GM12873 (cell line): Measurements from ENCODE around the gene PTPRN2.

Source experiments
- TF ChIP-seq, protein P1 (sequence below): IDR thresholded peaks from 2 replicates; pipeline ENCODE4 v1.5.1; 2012; ENCODE audit warnings: low read depth, mild to moderate bottlenecking, moderate library complexity, low read length, control low read depth; ENCODE audit not compliant: insufficient read depth; ENCODE audit errors: missing control alignments

Gene PTPRN2

DNA sequence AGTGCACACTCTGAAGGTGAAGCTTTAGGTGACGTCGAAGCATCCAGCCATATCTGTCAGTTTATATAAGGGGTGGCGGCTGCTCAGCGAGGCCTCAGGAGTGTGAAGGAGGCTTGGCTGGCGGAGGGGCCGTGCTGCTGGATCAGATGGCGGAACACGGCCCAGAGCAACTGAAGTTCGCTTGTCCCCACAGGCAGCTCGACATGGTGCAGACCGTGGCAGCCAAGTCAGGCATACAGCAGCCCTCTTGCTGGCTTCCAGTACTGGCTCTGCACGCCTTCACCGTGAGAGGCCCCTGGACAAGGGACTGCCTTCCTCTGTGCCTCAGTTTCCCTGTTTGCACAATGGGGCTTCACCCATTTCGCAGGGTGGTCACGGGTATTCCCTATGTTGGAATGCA lies 807.3 kb downstream of the PTPRN2 start:
- TF ChIP-seq, protein P1, sequence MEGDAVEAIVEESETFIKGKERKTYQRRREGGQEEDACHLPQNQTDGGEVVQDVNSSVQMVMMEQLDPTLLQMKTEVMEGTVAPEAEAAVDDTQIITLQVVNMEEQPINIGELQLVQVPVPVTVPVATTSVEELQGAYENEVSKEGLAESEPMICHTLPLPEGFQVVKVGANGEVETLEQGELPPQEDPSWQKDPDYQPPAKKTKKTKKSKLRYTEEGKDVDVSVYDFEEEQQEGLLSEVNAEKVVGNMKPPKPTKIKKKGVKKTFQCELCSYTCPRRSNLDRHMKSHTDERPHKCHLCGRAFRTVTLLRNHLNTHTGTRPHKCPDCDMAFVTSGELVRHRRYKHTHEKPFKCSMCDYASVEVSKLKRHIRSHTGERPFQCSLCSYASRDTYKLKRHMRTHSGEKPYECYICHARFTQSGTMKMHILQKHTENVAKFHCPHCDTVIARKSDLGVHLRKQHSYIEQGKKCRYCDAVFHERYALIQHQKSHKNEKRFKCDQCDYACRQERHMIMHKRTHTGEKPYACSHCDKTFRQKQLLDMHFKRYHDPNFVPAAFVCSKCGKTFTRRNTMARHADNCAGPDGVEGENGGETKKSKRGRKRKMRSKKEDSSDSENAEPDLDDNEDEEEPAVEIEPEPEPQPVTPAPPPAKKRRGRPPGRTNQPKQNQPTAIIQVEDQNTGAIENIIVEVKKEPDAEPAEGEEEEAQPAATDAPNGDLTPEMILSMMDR = no peak

DNA sequence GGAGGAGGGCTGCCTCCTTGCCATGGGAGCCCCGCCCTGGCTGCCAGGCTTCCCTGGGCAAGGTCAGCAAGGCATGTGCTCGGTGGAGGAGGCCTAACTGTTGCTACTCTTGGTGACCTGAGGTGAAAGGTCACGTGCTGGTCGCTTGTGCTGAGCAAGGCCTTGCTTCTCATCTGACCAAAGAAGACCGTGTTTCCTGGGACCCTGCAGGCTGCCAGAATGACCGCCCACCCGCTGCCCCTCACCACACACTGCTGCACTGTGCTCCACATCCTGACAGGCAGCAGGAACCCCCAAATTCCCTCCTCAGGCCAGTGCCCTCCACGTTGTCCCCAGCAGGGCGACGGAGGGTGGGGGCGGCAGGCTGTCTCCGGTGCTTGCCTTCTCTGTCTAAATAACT lies 808.4 kb downstream of the PTPRN2 start:
- TF ChIP-seq, protein P1 = no peak

DNA sequence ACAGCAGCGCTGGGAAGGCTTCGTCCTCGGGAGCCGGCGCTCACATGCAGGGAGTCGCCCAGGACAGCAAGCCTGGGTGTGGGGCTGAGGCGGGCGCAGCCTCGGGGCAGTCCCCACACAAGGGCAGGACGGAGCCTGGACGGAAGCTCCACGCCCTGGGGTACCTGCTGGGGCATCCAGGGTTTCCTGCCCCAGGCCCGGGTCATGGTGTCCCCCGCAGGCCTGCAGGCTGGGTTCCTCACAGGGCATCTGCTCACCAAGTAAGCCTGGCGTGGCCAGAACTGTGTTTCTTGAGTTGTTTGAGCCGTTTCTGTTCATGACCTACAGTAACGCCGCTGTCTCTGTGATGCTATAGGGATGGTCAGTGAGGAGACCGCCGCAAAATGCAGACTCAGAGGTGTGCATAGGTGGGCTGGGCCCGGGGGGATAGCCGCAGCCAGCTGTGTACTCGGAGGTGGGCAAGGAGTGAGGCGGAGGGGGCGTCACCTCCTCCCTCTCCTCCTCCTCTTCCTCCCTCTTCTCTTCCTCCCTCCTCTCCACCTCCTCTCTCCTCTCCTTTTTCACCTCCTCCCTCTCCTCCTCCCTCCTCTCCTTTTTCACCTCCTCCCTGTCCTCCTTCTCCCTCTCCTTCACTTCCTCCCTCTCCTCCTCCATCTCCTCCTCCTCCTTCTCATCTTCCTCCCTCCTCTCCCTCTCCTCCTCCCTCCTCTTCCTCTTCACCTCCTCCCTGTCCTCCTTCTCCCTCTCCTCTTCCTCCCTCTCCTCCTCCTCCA lies 811.9 kb downstream of the PTPRN2 start:
- TF ChIP-seq, protein P1 = no peak

DNA sequence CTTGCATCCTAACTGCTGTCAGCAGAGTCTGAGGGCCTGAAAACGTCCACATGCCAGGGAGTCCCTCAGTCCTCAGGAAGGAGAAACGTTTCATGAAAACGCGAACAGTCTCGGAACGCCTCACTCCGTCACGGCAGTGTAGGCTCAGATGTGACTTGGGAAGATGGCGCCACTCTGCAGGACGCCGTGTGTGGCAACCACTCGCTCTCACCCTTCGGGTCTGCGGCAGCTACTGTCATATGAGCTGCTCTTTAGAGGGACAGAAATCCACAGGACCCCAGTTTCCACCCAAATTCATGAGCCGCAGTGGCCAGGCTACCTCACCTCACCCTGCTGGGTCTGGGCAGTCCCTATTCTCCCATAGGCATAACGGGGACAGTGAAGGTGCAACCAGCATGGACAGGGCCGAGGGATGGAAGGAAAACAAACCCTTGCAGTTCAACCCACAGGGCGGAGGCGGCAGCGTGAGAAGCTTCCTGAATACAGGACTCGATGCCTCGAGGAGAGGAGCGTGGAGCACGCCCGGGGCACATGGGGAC lies 812.5 kb downstream of the PTPRN2 start:
- TF ChIP-seq, protein P1 = no peak

DNA sequence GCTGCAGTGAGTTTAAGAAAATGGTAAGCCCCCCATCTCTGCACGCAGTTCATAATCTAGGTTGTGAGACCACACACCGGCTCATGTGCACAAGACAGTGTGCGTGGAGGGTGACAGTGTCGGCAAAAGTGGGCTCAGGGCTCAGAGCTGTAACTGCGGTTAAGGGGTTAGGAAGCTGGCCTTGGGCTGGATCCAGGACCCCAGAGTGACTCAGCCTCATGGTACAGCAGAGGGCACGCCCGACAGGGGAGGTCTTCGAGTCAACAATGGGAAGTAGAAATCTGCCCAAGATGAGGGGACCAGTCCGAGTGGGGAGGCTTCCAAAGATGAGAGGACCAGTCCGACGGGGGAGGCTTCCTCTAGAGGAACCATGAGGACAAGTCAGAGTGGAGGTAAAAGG lies 813.1 kb downstream of the PTPRN2 start:
- TF ChIP-seq, protein P1 = no peak

DNA sequence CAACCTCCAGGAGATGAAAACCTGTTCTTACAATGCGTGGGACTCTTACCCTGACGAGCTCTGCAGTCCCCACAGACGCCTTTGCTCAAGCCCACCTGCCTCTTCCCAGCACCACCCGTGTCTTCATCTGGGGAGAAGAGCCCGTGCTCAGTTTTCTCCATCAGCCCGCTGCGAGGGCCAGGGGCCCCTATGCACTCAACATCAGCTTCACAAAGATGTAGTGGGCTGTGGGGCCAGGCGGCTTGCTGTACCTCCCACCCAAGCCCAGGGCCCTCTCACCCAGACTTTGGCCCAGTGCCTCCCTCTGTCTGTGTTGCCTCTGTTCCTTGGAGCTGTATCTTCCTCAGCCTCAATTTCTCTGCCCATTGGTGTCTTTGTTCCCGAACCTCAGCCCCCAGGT lies 814.3 kb downstream of the PTPRN2 start:
- TF ChIP-seq, protein P1 = no peak

DNA sequence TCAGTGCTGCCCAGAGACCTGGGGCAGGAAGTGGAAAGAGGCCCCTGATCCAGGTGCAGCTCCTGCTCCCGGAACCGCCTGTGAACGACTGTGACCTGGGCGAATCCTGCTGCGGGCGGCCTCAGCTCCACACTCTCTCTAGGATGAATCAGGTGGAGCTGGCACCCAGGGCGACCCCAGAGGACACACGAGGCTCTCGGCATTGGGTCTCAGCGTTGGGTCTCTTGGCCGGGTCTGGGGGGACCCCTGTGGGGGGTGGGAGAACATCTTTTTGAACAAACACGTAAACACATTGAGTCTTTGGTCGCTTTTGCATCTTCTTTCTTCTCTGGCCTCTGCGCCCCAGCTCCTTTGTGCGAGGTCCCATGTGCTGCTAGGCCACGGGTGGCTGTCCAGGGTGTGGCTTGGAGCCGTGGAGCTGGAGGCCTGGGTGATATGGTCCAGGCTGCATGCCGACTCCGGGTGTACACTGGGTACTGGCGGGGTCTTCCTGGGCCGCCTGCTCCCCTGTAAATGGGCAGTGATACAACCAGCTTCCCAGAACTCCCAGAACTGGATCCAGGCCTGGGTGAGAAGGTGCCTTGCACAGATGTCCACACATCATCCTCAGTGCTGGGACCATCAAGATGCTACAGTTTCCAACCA lies 815.0 kb downstream of the PTPRN2 start:
- TF ChIP-seq, protein P1 = no peak
